KOPT-K1 (cell line): Measurements from ENCODE around the gene SULF2.
A peak's percentile ranks its signal among the peaks of the same experiment; 100 is the strongest.

Source experiments
- H3K27ac ChIP-seq: fragments of 200-600 bp; sonication (generic); 2 replicates; pipeline ENCODE4 v1.5.1; 2016; ENCODE audit warnings: antibody characterized with exemption, mild to moderate bottlenecking, low read depth, low read length; ENCODE audit not compliant: poor library complexity, severe bottlenecking
- H3K36me3 ChIP-seq: fragments of 200-600 bp; sonication (generic); 2 replicates; pipeline ENCODE4 v1.5.1; 2017; ENCODE audit warnings: antibody characterized with exemption, mild to moderate bottlenecking, low read length, moderate library complexity; ENCODE audit not compliant: insufficient read depth
- H3K9me3 ChIP-seq: fragments of 200-600 bp; sonication (generic); 2 replicates; pipeline ENCODE4 v1.5.1; 2017; ENCODE audit warnings: antibody characterized with exemption, low read length, mild to moderate bottlenecking; ENCODE audit not compliant: insufficient read depth, poor library complexity, severe bottlenecking

The SULF2 gene

DNA sequence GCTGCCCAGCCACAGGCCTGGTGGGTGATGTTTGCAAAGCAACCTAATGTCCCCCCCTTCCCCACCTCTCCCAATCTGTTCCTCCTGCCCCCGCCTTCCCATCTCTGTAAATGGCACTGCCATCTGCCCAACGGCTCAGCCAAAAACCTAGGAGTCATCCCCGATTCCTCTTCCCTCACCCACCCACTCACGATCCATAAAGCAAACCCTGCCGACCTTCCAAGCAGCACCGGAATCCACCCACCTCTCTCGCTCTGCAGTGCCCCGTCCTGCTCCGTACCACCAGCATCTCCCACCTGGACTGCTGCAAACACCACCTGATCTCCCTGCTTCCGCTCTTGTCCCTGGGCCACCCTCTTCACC lies 37.6 kb downstream of the SULF2 start:
- no peaks in the 10 kb centered on the region for H3K9me3 ChIP-seq
- H3K36me3 ChIP-seq = no peaks in the 10 kb centered on the region
- H3K27ac ChIP-seq = no peak overlapping the region

DNA sequence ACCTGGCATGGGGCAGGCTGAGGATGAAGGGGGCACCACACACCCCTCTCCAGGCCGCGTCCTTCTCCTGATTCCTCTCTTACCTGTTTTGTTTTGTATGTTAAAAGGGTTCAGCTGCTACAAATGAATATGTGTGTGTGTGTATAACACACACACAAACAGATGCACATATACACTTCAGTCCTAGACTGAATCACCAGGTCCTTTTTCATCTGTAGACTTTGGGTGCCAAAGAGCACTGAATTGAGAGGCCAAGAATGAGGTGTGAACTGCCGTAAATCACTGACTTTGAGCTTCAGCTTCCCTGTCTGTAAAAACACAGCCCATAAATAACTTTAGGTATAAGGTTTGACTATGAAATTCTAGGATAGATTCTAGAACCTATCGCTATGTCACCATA lies 40.5 kb downstream of the SULF2 start:
- Histone ChIP-seq H3K9me3 (no peaks in the 10 kb centered on the region), H3K27ac (no peak overlapping the region), H3K36me3 (no peaks in the 10 kb centered on the region)

DNA sequence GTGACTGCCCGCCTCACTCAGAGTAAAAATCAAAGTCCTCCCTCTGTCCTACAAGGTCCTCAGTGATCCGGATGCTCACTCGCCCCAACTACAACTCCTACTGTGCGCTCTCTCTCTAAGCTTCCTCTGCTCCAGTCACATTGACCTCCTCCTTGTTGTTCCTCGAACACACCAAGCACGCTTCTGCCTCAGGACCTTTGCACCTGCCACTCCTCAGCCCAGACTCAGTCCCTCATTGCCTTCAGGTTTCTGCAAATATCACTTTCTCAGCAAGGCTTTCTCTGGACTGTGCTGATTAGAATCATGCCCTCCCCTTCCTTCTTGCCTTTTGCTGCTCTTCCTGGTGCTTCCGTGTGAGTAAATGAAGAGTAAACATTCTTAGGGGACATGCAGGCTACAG lies 41.6 kb downstream of the SULF2 start:
- Histone ChIP-seq H3K9me3 (no peaks in the 10 kb centered on the region), H3K27ac (no peak overlapping the region), H3K36me3 (no peaks in the 10 kb centered on the region)

DNA sequence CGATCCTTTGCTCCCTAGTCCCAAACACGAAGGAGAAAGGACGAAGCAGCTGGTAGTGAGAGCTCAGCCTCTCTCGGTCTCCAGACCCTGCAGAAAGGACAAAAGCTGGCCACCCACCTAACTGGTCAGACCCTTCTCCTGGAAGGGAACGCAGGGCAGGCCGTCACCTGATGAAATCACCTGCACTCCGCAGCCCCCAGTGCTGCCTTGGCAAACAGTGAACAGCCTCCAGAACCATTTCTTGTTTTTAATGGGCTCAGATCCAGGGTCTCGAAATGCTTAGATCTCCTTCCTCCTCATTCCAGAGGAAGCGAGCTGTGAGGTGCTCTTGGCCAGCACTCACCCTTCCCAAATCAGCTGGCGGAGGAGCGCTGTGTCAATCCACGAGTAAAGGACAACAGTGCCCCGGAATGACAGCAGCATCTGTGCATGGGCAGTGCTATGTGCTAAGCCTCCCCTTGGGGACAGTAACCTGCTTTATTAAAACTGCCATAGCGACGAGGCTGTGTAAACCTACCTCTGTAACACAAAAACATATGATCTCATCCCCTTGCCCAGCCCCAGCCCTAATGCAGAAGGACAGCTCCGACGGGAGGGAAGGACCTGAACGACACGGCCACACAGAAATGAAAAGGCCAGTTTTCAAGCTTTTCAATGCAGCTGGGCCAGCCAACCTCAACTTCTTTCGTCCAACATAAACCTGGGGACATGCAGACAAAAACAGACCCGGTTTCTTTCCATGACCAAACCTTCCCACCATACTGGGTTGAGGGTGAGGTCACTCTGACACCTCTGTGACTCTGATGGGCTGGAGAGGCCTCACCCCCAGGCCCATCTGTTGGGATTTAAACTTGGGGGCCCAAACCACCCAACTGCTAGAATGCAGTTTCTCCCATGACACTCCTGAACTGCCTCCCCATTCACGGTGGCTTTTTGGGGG lies 43.3 kb downstream of the SULF2 start:
- H3K9me3 ChIP-seq = no peaks in the 10 kb centered on the region
- no peaks in the 10 kb centered on the region for H3K36me3 ChIP-seq
- no peak overlapping the region for H3K27ac ChIP-seq

DNA sequence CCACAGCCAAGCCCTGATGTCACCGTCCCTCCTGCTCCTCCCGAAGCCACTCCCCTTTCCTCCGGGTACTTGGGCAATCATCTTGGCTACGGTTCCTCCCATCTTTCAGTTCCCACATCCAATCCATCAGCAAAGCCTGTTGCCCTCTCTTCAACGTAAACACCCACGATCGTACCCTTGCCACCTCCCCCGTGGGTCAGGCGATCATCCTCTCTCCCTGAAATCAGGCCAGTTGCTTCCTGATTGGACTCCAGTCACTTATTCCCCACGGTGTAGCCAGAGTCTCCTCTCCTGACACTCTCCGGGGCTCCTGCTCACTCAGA lies 44.5 kb downstream of the SULF2 start:
- H3K36me3 ChIP-seq = no peaks in the 10 kb centered on the region
- no peak overlapping the region for H3K27ac ChIP-seq
- no peaks in the 10 kb centered on the region for H3K9me3 ChIP-seq

DNA sequence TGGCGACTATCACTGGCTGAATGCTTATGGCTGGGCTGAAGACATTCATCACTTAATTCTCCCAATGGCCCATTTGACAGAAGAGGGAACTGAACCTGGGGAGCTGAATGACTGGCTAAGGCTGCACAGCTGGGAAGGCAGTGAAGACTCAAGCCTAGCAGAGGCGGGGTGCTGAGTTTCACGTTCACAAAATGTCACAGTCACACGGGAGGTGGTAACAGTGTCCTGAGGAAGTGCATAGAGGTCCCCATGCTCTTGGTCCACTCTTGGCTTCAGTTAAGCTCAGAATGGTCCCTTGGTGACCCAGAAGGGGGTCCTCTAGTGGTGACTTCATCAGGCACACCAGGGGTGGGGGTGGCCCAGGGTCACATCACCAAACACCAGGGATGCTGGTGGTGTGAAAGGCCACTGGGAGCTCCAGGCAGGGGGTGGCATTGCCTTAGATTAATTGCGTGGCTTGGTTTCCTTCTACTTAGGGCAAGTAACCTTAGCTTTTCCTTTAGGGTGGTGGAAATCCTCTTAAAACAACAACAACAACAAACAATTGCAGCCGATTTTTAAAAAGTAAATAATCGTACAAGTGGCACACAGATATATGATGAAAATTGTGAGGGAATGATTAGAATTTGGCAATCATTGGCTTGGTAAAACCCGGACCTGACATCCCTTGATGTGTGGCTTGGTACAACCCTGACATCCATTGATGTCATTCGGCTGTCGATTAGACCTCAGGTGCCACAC lies 45.0 kb downstream of the SULF2 start:
- H3K36me3 ChIP-seq = no peaks in the 10 kb centered on the region
- no peaks in the 10 kb centered on the region for H3K9me3 ChIP-seq
- H3K27ac ChIP-seq = no peak overlapping the region

DNA sequence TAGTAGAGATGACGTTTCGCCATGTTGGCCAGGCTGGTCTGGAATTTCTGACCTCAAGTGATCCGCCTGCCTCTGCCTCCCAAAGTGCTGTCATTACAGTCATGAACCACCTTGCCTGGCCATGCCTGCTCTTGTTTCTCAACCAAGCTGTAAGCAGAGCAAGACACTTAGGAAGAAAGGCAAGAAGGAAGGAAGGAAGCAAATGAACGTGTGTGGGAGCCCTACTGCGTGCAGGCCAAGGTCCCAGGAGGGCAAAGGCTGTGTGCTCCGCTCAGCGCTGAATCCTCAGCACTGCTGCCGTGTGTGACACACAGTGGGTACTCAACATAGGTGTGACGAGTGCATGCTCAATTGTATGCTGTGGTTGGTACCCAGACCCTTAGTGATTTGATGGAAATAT lies 47.4 kb downstream of the SULF2 start:
- Histone ChIP-seq H3K27ac (no peak overlapping the region), H3K9me3 (no peaks in the 10 kb centered on the region), H3K36me3 (no peaks in the 10 kb centered on the region)

DNA sequence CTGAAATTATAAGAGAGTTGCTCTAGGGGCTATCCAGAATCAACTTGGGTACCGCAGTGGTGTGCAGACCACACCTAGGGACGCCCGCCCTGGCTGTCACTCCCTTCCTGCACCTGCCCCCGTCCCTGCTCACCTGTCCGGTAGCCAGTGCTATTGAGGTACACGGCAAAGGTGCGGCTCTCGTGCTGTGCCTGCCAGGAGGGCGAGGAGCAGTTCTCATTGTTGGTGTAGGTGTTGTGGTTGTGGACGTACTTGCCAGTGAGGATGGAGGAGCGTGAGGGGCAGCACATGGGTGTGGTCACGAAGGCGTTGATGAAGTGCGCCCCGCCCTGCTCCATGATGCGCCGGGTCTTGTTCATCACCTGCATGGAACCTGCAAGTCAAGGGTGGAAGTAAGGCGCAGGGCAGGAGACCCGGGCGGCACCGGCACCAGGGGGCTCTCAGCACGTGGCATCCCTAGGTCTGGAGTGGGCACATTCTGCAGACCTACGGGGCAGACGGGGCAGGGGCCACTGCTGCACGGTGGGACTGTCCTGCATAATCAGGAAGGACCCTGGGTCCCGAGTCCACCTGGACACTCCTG lies 48.6 kb downstream of the SULF2 start:
- H3K27ac ChIP-seq = no peak overlapping the region
- H3K36me3 ChIP-seq = no peaks in the 10 kb centered on the region
- no peaks in the 10 kb centered on the region for H3K9me3 ChIP-seq

DNA sequence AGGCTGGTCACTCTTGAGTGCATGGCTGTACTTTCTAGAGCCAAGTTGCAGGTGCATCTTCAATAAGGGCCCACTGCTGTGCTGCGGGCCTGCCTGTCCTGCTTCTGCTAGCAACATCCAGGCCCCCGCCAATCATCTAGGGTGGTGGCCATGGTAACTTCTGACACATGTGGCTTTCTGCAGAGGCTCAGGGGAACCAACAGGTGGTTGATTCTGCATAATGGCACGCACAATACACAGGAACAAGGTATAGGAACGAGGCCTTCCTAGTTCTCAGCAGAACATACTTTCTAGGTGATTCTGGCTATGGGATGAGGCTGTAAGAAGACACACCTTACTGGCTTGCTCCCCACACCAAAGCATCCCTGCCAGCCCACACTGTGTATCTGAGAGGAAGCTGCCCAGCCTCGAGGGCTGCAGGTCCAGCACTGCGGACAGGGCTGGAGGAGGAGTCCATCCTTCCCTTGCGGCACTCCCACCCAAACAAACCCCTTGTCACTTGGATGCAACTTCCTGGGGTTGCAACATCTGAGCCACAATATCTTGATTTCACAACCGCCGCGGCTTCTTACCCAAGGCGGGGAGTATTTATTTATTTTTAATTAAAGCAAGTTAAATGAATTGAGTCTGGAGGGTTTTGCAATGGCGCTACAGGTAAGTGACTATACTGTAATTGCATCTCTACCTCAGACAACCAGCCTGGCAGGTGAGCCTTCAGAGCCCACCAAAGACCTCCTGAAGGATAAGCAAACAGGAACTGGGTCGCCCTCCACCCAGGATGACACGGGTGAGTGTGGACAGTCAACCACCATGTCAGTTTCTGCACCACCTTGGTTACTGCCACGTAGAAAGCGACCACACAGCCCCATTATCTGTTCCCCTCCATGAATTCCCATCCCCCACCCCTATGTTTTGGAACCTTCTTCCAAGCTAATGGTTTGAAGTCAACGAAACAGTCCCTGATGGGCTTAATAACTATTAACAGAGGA lies 49.6 kb downstream of the SULF2 start:
- Histone ChIP-seq H3K27ac (no peak overlapping the region), H3K9me3 (no peaks in the 10 kb centered on the region), H3K36me3 (no peaks in the 10 kb centered on the region)

DNA sequence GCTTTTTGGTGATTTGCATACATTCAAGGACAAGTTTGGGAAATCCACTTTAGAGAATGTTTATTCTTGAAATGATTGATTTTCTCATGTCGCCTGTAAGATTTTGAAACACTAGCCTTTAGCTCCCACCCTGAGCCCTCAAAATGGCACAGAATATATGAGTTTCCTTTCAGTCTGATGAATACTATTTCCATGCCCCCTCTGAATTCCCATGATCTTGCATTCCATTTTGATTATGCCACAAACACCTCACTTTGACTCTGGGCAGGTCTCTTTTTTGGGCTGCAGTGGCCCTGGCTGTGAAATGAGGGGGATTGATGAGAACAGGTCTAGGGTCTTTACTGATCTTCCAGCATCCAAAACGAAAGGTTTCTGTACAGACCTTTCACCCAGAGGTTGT lies 50.4 kb downstream of the SULF2 start:
- Histone ChIP-seq H3K36me3 (no peaks in the 10 kb centered on the region), H3K9me3 (no peaks in the 10 kb centered on the region), H3K27ac (no peak overlapping the region)

DNA sequence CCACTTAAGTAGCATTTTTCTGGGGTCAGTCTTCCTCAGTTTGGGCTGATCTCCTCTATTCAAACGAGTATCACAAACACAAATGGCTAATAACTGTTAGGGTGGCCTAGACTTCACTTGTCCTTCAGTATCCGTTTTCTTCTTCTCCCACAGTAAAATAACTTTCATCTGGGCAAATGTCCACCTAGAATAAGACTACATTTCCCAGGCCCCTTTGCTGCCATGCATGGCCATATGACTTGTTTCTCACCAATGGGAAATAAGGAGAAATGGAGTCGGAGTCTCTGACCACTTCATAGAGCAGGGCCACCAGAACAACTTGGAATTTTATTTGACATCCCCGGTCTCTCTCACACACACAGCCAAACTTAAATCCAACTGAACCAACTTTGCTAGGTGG lies 51.4 kb downstream of the SULF2 start:
- H3K27ac ChIP-seq = no peak overlapping the region
- no peaks in the 10 kb centered on the region for H3K36me3 ChIP-seq
- no peaks in the 10 kb centered on the region for H3K9me3 ChIP-seq

DNA sequence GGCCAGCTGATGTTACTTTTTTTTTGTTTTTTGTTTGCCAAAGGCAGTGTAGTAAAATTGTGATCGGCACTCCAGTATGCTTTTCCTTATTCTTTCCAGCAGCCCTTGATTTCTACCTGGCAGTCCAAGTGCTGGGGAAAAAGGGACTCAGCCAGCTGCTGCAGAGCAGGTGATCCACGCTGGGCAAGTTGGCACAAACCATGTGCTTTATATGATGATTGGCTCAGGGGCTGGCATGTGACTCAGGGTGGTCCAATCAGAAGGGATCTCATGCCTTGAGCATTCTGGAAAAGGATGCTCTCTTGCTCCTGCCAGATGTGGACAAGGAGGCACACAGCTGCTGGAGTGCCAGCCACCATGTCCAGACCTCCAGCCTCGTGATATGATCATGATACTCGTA lies 54.5 kb downstream of the SULF2 start:
- Histone ChIP-seq H3K36me3 (no peaks in the 10 kb centered on the region), H3K27ac (no peak overlapping the region), H3K9me3 (no peaks in the 10 kb centered on the region)

DNA sequence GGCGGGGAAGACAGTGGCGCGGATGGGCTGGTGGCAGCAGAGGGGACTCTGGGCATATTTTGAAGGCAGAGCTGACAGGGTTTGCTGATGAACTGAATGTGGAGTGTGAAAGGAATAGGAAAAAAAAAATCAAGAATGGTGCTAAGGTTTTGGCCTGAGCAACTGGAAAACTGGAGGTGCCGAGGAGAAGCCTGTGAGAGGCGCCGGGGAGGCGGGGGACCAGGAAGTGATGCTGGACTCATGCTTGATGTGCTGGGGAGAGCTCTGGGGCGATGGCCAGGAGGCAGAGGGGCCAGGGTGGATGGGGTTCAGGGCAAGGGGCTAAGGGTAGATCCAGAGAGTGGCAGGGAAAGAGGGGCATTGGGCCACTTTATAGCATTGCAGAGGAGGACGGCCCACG lies 55.8 kb downstream of the SULF2 start:
- Histone ChIP-seq H3K36me3 (no peaks in the 10 kb centered on the region), H3K9me3 (no peaks in the 10 kb centered on the region), H3K27ac (no peak overlapping the region)

DNA sequence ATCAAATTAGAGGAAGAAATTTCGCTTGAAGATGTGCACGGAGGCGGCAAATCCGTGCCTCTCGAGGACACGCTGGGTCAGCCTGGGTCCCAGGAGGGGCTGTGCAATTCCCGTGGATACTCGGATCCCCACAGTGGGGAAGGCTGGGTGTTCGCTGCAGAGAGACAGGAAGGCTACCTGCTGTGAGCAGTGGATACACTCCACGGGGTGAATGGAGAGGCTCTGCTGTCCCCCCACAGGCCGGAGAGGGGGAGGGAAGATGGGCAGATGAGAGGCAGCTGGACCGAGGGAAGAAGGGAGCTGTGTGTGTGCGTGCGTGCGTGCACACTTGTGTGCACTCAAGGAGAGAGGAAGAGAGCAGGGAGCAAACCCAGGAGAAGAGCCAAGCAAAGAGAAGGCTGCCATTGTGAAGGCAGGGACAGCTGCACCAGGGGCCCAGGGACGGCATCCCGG lies 57.3 kb downstream of the SULF2 start:
- Histone ChIP-seq H3K27ac (peak overlapping the region; percentile 52), H3K9me3 (no peaks in the 10 kb centered on the region), H3K36me3 (no peaks in the 10 kb centered on the region)
